ENCODE data around the gene HOXA5. TPM values are rescaled to one million over a fixed set of nuclear protein-coding genes. Genes with fewer than 3 reads are reported as not detected.
A peak's percentile ranks its signal among the peaks of the same experiment; 100 is the strongest.

Gene HOXA5
- total RNA-seq, 1 donor from 2014 or later = 0.50 TPM

DNA sequence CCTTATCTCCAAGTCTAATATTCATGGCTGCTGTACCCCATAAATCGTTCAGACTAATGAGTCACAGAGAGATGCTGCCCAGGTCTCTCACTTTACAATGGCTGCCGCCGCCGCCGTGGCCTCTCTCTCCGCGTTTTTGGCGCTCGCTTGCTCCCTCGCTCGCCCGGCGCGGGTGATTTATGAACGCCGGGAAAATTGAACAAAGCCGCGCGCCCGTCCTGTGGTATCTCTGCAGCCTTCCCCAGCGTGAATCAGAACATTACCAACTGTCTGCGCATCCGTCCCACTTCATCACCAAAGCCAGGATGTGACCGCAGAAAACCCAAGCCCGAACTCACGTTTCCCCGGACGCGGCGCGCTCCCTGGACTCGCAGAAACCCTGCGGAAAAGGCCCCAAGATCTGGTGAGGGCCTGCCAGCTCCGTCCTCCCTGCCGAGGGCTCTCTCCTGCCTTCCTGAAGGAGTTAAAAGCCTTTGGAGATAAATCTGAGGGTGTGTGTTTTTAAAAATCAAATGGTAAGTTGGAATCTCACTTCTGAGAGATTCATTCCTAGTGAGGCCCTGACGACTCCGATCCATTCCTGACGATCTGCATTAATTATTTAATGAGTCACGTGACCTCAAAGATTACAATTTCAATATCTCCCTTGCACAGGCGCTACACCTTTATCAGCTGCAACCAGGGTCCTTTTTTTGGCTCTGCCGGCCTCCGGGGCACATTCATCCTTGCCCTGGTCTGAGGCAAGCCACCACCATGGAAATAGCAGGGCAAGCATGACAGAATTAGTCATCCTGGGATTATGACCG, 19.2 kb downstream of the HOXA5 start:
- ATAC-seq (no peak), DNase-seq (ENCODE audit: low spot score) (peak; percentile 42)

DNA sequence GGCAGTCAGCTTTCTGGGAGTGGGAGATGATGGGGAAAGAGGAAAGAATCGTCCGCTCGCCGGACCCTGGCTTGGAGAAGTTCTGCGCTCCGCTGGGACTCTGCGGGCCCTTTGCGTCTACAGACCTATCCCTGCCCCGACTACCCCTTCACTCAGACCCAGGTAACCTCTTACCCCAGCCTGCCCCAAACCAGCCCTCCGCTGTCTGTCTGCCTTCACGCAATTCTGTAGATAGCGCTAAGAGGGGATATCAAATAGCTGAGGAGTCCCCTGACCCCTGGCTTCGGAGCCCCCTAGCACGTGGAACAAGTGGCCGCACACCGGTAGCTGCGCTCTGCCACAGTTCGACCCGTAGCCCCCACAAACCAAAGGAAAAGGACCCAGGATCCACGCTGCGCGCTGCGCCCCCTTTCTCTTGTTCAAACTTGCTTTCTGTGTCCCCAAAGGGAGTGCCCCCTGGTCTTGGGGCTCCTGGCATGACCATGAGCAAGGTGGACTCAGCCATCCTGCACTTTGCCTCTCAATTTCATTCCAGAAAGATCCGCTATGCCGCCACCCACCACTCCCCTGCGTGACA, 19.9 kb downstream of the HOXA5 start:
- ATAC-seq (no peak), DNase-seq (ENCODE audit: low spot score) (peak; percentile 40)

- DNase-seq (ENCODE audit: low spot score) = peak; percentile 44
- ATAC-seq = no peak
Measured at GRCh38 chr7:27123007-27123476, 20.4 kb downstream of the HOXA5 start.

DNA sequence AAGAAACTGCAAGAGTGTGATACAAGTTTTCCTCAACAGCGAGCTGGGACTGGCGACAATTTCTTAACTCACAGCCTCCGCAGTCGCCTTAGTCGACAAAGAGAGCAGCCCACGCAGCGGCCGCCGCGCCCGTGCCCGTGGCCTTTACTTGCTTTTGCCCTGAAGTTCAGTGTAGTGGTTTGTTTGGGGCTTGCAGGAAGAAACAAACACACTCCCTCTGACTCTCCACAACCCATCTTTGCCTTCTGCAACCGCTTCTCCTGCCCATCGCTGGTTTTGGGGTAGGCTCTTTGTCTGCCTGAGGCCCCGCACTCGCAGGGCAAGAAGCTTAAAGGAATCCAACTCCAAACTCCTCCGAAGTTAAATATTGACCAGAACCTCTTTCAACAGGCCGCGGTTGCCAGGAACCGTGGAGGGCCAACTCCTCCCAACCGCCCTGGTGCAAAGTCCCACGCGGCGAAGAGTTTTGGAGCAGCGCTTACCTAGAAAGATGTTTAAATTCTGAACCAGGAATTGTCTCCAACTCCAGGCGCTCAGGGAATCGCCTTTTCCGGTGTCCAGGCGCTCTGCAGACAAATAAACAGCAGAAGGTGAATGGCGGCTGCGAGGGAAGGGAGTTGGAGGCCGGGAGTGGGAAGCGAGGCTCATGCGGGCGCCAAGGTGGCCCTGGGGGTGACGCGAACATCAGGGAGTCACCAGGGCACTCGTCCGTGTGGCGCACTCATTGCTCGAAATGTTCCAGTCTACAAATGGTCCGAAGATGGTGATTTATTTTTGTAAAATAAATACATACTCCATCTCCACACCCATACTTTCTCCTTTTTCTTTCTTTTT, 21.2 kb downstream of the HOXA5 start:
- DNase-seq (ENCODE audit: low spot score) (peak; percentile 76), ATAC-seq (peak; percentile 76)

DNA sequence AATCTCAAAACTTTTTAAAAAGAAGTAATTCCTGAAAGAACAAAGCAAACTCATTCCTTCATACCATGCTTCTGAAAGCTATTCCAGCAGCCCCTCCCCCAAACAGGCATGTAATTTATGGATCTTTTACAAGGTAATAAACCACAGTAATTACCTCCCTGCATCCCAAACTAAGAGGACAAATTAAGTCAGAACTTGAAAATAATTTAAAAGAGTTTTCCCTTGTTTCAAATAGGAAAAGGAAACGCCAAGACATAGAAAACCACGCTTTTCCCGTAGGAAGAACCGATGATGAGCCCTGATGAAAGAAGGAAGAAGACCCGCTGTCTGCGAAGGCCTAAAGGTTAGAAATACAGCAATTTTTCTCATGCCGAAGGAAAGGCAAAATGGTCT, 21.8 kb downstream of the HOXA5 start:
- DNase-seq (ENCODE audit: low spot score) = no peak
- no peak for ATAC-seq

GRCh38 chr7:27119412-27119911, 24.0 kb downstream of the HOXA5 start:
- DNase-seq (ENCODE audit: low spot score) = peak; percentile 16

DNA sequence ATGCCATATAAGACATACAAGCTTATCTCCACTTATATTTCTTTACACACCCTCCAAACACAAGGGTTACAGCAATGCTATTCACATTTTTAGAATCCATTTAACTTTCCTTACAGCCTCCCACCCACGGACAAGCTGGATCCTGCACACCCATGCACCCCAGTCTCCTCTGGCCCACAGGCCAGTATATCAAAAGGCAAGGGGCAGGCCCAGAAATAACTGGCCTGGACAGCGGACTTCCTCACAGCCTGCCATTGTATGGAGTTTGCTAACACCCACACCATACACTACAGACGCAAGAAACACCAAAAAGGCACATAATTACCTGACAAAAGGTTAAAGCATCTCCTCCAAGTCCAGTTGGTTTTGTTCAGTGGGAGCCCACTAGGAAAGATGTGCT, 24.9 kb downstream of the HOXA5 start:
- DNase-seq (ENCODE audit: low spot score) (peak; percentile 22), ATAC-seq (no peak)

More at GRCh38 chr7:27119412-27119911, 24.0 kb downstream of the HOXA5 start:
- no peak for ATAC-seq

GRCh38 chr7:27117887-27118491, 25.5 kb downstream of the HOXA5 start:
- ATAC-seq = no peak

DNA sequence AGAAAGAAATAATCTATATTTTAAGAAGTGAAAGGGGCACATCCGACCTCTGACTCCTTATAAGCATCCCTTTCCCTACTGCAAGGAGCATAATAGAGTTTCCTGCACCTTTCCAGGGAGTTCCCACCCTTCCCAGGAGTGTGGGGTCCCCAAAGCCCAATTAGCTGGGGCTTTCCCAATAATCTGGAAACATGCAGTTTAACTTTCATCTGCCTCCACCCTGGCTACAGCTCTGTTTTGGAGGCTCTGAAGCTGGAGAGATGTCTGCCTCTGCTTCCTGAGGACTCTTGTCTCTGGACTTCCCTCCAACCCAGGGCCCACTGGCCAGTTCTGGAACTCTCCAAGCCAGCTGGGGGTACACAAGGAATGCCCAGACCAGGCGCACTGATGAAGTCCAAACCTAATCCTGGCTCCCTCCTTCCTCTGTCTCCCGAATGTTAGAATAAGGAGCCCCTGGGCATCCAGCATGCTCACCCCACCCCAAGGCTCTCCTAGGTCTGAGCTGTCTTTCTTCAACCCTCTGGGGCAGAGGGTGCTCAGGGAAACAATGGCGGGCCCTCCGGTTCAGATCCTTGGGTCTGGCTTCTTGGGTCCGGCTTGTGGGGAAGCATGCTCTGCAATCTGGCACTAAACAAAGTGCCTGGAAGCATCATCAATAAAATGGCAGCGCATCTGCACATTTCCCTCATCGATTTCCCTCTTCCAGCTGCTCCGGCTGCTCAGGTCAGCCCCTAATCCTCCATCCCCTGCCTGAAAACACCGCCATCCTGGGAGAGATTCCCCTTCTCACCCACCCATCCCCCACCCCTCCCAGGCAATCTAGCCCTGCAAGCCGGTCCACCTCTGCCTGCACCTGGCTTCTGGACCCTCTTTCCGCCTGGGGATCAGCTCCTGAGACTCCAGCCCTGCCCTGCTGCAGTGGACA, 26.3 kb downstream of the HOXA5 start:
- DNase-seq (ENCODE audit: low spot score) (peak; percentile 30), ATAC-seq (no peak)

More at GRCh38 chr7:27117887-27118491, 25.5 kb downstream of the HOXA5 start:
- peak; percentile 38 for DNase-seq (ENCODE audit: low spot score)

GRCh38 chr7:27116031-27116961, 27.2 kb downstream of the HOXA5 start:
- ATAC-seq = no peak

DNA sequence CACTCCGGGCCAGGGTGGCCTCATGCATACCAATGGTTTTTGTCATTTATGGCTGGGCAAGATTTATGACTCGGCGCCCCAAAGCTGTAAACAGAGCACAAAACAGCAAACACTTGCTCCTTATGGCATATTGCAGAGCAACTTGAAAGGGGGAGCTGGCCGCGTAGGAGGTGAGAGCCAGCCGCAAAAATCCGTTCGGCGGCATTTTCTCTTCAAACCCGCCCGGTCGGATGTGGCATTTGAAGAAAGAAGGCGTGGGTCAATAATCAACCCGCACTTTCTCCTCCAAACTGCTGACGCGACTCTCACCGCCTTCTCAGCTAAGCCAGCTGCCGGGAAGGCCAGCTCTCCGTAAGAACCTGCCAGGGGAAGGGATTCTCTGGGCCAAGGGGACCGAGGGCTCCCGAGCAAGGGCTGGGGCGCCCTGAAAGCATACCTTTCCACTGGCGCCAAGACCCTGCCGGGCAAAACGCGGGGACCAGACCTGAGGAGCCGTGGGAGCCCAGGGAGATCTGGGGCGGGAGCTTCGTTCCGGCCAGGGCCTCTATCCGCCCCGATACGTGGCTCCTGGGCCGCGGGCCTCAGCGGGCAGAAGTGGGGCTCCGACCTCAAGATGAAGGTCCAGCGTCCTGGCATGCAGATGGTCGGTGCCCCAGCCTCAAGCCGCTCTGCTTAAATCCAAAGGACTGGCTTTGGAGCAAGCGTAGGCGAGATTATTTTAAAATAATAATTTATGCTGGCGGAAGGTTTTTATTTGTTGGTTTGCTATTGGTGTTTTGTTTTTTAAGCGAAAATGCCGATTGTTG, 28.1 kb downstream of the HOXA5 start:
- no peak for DNase-seq (ENCODE audit: low spot score)
- no peak for ATAC-seq

More at GRCh38 chr7:27116031-27116961, 27.2 kb downstream of the HOXA5 start:
- peak; percentile 18 for DNase-seq (ENCODE audit: low spot score)

DNA sequence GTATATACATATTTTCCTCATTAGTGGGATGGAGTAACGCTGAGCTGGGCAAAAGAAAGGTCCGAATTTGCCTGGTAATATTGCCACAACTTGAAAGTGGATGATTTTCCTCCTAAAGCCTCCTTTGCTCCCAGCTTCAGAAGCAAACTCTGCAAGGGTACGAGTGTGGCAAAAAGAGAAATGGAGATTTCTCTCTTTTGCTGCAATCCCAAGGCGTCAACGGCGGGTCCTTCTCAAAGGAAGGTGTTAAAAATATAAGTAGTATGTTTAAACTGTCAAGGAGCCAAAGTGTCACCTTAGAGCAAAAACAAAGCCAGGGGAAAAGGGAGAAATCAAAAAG, 28.6 kb downstream of the HOXA5 start:
- no peak for DNase-seq (ENCODE audit: low spot score)
- ATAC-seq = no peak

- no peak for DNase-seq (ENCODE audit: low spot score)
- ATAC-seq = peak; percentile 50
Measured at GRCh38 chr7:27113991-27114769, 29.3 kb downstream of the HOXA5 start.

DNA sequence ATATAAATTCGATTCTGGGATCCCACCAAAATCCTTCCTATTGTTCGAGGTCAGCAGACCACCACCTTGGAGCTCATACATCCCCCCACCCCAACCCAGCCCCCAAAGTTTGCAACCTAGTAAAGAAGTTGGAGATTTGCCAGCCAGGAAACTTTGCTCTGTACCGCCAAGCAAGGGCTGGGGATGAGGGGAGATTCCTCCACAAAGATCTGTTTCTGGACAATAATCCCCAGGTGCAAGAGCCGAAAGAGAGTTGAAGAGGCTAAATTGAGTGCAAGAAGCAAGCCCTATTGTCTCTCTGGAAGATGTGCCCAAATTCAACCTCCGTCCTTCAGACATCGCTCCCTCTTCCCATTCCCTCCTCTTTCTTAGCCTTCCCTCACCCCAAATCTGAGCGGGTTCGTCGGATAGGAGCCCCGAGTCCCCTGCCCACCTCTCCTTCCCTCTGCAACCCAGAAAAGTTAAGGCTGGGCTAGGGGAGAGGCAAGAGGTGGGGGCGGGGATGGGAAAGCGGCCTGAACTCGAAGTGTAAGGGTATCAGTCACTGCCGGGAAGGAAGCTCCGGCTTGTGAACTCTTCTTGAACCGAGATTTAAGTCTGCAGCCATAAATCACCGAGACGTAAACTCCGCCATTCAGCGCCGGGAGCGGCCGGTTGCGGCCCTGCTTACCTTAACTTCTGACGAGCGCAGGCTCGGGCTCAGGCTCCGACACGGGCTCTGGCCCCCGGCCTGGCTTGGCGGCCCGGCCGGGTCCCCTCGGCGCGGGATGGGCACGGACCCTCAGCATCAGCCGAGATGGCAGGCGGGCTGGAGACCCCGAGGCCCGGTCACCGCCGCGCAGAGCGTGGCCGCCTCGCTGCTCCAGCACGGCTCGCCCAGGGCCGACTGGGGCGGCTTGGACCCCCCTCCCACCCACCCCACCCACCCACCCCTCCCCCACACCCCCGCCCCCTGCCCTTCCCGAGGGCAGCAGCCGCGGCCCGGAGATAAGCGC, 30.2 kb downstream of the HOXA5 start:
- DNase-seq (ENCODE audit: low spot score) = no peak
- ATAC-seq = peak; percentile 53

GRCh38 chr7:27112361-27112760, 31.1 kb downstream of the HOXA5 start:
- no peak for DNase-seq (ENCODE audit: low spot score)
- no peak for ATAC-seq

DNA sequence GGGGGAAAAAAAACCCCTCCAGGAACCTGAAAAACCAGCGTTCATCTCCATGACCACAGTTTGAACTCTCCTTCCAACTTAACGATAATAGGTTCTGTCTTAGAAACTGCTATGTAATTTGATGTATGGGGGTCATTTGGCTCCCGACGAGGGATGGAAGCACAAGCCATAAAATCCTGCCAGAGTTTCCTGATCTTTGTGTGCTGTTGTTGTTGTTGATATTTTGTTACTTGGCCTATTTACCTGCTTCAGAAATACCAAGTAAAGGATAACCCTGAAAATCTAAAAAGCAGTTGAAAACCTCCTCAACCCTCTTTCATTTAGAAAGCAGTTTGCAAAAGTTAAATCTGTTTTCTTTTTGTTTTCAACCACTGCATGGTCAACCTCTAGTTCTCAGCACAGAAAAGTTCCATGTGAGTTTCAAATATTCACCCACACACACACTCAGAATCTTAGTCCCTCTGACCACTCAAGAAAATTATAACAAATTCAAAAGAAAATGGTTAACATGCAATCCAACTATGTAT, 31.7 kb downstream of the HOXA5 start:
- ATAC-seq = no peak
- no peak for DNase-seq (ENCODE audit: low spot score)
